Adrenal gland (tissue), 5 donors: ENCODE results near the gene NIM1K.

Source experiments
- POLR2A ChIP-seq, 2 donors: fragments of 450-650 bp; IDR thresholded peaks; one replicate each; pipeline ENCODE4 v1.6.1; 2017; ENCODE audit warnings: antibody characterized with exemption in 2 of 2, mild to moderate bottlenecking in 2 of 2, moderate library complexity in 1 of 2
- TF ChIP-seq, protein P1 (sequence below), 6 experiments: fragments of 450-650 bp in 4 of 6; fragments of 200-600 bp in 2 of 6; sonication (generic) in 1 of 6; IDR thresholded peaks; 1 replicate in 5 of 6; 2 replicates in 1 of 6; pipeline versions ENCODE4 v1.5.1 to v1.8.0; 2016 to 2021; ENCODE audit warnings: antibody characterized with exemption in 6 of 6, mild to moderate bottlenecking in 2 of 6, moderate library complexity in 1 of 6
- donor health status: DM: no; HTN: no; CAD: no.

DNA sequence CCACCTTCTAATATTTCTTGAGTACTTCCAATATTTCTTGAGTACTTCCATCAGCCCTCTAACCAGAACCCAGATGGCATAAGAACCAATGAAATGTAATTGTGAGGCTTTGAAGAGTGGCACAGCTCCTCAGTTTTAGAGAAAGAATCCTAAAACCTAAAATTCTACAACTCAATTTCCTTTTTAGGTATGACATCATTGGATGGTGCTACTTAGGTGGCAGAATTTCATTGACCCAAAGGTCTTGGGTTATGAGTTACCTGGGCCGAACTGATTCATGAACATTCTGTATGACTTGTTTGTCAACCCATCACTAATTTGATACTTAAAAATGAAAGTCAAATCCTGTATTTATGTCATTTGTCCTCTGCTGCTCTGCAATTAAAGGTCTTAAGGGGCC lies 108.1 kb downstream of the NIM1K start:
- TF ChIP-seq, protein P1, sequence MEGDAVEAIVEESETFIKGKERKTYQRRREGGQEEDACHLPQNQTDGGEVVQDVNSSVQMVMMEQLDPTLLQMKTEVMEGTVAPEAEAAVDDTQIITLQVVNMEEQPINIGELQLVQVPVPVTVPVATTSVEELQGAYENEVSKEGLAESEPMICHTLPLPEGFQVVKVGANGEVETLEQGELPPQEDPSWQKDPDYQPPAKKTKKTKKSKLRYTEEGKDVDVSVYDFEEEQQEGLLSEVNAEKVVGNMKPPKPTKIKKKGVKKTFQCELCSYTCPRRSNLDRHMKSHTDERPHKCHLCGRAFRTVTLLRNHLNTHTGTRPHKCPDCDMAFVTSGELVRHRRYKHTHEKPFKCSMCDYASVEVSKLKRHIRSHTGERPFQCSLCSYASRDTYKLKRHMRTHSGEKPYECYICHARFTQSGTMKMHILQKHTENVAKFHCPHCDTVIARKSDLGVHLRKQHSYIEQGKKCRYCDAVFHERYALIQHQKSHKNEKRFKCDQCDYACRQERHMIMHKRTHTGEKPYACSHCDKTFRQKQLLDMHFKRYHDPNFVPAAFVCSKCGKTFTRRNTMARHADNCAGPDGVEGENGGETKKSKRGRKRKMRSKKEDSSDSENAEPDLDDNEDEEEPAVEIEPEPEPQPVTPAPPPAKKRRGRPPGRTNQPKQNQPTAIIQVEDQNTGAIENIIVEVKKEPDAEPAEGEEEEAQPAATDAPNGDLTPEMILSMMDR (IDR thresholded peaks at IDR 0.05) = no peak
- no peak for TF ChIP-seq POLR2A (IDR thresholded peaks at IDR 0.05)
